ENCODE data around the gene CD81. TPM values are rescaled to one million over a fixed set of nuclear protein-coding genes. Genes with fewer than 3 reads are reported as not detected.

Gene CD81
- polyA plus RNA-seq, 2 donors, result 56.8 to 175 TPM

- Histone ChIP-seq H3K36me3 (ENCODE audit: control insufficient read depth in 2 of 2, insufficient read depth in 2 of 2, low read length in 1 of 2) (peaks cover 0 to 50% of the 10 kb centered on the region in 2 donors), H3K27ac (ENCODE audit: low read depth in 2 of 2, low read length in 1 of 2) (no peak overlapping the region), H3K4me1 (ENCODE audit: control insufficient read depth in 2 of 2, insufficient read depth in 2 of 2, low read length in 1 of 2) (peaks cover 13 to 25% of the 10 kb centered on the region in 2 donors), H3K27me3 (ENCODE audit: control insufficient read depth in 1 of 2, insufficient read depth in 2 of 2, low read length in 2 of 2) (no peaks in the 10 kb centered on the region), H3K4me3 (ENCODE audit: low read depth in 1 of 2, low read length in 2 of 2) (no peak overlapping the region), H3K9me3 (ENCODE audit: control insufficient read depth in 2 of 2, insufficient read depth in 1 of 2, low read depth in 1 of 2, low read length in 1 of 2) (no peaks in the 10 kb centered on the region)
- 79 to 81% methylated on average over 32 to 34 of the region's 34 CpGs for WGBS, 2 donors
Measured at GRCh38 chr11:2393941-2394817, 17.1 kb downstream of the CD81 start.

- peaks cover 8 to 19% of the 10 kb centered on the region in 2 donors for H3K4me1 ChIP-seq (ENCODE audit: control insufficient read depth in 2 of 2, insufficient read depth in 2 of 2, low read length in 1 of 2)
- H3K4me3 ChIP-seq (ENCODE audit: low read depth in 1 of 2, low read length in 2 of 2), result no peak overlapping the region
- H3K27me3 ChIP-seq (ENCODE audit: control insufficient read depth in 1 of 2, insufficient read depth in 2 of 2, low read length in 2 of 2), result no peaks in the 10 kb centered on the region
- peaks cover 0 to 50% of the 10 kb centered on the region in 2 donors for H3K36me3 ChIP-seq (ENCODE audit: control insufficient read depth in 2 of 2, insufficient read depth in 2 of 2, low read length in 1 of 2)
- H3K27ac ChIP-seq (ENCODE audit: low read depth in 2 of 2, low read length in 1 of 2), result no peak overlapping the region
- H3K9me3 ChIP-seq (ENCODE audit: control insufficient read depth in 2 of 2, insufficient read depth in 1 of 2, low read depth in 1 of 2, low read length in 1 of 2), result no peaks in the 10 kb centered on the region
- WGBS, 2 donors, result 78 to 84% methylated on average over 8 of the region's 8 CpGs
Measured at GRCh38 chr11:2394818-2395105, 17.7 kb downstream of the CD81 start.

- Histone ChIP-seq H3K27me3 (ENCODE audit: control insufficient read depth in 1 of 2, insufficient read depth in 2 of 2, low read length in 2 of 2) (no peaks in the 10 kb centered on the region), H3K4me1 (ENCODE audit: control insufficient read depth in 2 of 2, insufficient read depth in 2 of 2, low read length in 1 of 2) (peaks cover 4 to 16% of the 10 kb centered on the region in 2 donors), H3K36me3 (ENCODE audit: control insufficient read depth in 2 of 2, insufficient read depth in 2 of 2, low read length in 1 of 2) (peaks cover 0 to 48% of the 10 kb centered on the region in 2 donors), H3K27ac (ENCODE audit: low read depth in 2 of 2, low read length in 1 of 2) (no peak overlapping the region), H3K9me3 (ENCODE audit: control insufficient read depth in 2 of 2, insufficient read depth in 1 of 2, low read depth in 1 of 2, low read length in 1 of 2) (no peaks in the 10 kb centered on the region), H3K4me3 (ENCODE audit: low read depth in 1 of 2, low read length in 2 of 2) (no peak overlapping the region)
- 80 to 85% methylated on average over 26 of the region's 26 CpGs for WGBS, 2 donors
Measured at GRCh38 chr11:2395211-2395730, 18.2 kb downstream of the CD81 start.

GRCh38 chr11:2395856-2396255, 18.7 kb downstream of the CD81 start:
- Histone ChIP-seq H3K36me3 (ENCODE audit: control insufficient read depth in 2 of 2, insufficient read depth in 2 of 2, low read length in 1 of 2) (peaks cover 0 to 45% of the 10 kb centered on the region in 2 donors), H3K4me1 (ENCODE audit: control insufficient read depth in 2 of 2, insufficient read depth in 2 of 2, low read length in 1 of 2) (peaks cover 0 to 10% of the 10 kb centered on the region in 2 donors), H3K27me3 (ENCODE audit: control insufficient read depth in 1 of 2, insufficient read depth in 2 of 2, low read length in 2 of 2) (no peaks in the 10 kb centered on the region), H3K4me3 (ENCODE audit: low read depth in 1 of 2, low read length in 2 of 2) (no peak overlapping the region), H3K27ac (ENCODE audit: low read depth in 2 of 2, low read length in 1 of 2) (no peak overlapping the region), H3K9me3 (ENCODE audit: control insufficient read depth in 2 of 2, insufficient read depth in 1 of 2, low read depth in 1 of 2, low read length in 1 of 2) (no peaks in the 10 kb centered on the region)
- 83 to 88% methylated on average over 17 of the region's 17 CpGs for WGBS, 2 donors

- Histone ChIP-seq H3K9me3 (ENCODE audit: control insufficient read depth in 2 of 2, insufficient read depth in 1 of 2, low read depth in 1 of 2, low read length in 1 of 2) (no peaks in the 10 kb centered on the region), H3K4me3 (ENCODE audit: low read depth in 1 of 2, low read length in 2 of 2) (no peak overlapping the region), H3K36me3 (ENCODE audit: control insufficient read depth in 2 of 2, insufficient read depth in 2 of 2, low read length in 1 of 2) (peaks cover 0 to 40% of the 10 kb centered on the region in 2 donors), H3K27me3 (ENCODE audit: control insufficient read depth in 1 of 2, insufficient read depth in 2 of 2, low read length in 2 of 2) (no peaks in the 10 kb centered on the region), H3K27ac (ENCODE audit: low read depth in 2 of 2, low read length in 1 of 2) (no peak overlapping the region), H3K4me1 (ENCODE audit: control insufficient read depth in 2 of 2, insufficient read depth in 2 of 2, low read length in 1 of 2) (peaks cover 0 to 7% of the 10 kb centered on the region in 2 donors)
- 88 to 89% methylated on average over 26 of the region's 26 CpGs for WGBS, 2 donors
Measured at GRCh38 chr11:2396471-2396870, 19.4 kb downstream of the CD81 start.

- peaks cover 0 to 12% of the 10 kb centered on the region in 2 donors for H3K4me1 ChIP-seq (ENCODE audit: control insufficient read depth in 2 of 2, insufficient read depth in 2 of 2, low read length in 1 of 2)
- H3K4me3 ChIP-seq (ENCODE audit: low read depth in 1 of 2, low read length in 2 of 2), result no peak overlapping the region
- H3K27me3 ChIP-seq (ENCODE audit: control insufficient read depth in 1 of 2, insufficient read depth in 2 of 2, low read length in 2 of 2), result no peaks in the 10 kb centered on the region
- H3K36me3 ChIP-seq (ENCODE audit: control insufficient read depth in 2 of 2, insufficient read depth in 2 of 2, low read length in 1 of 2), result peaks cover 0 to 36% of the 10 kb centered on the region in 2 donors
- 91 to 93% methylated on average over 12 of the region's 12 CpGs for WGBS, 2 donors
- H3K9me3 ChIP-seq (ENCODE audit: control insufficient read depth in 2 of 2, insufficient read depth in 1 of 2, low read depth in 1 of 2, low read length in 1 of 2), result no peaks in the 10 kb centered on the region
- no peak overlapping the region for H3K27ac ChIP-seq (ENCODE audit: low read depth in 2 of 2, low read length in 1 of 2)
Measured at GRCh38 chr11:2397005-2397404, 19.9 kb downstream of the CD81 start.

- Histone ChIP-seq H3K27me3 (ENCODE audit: control insufficient read depth in 1 of 2, insufficient read depth in 2 of 2, low read length in 2 of 2) (no peaks in the 10 kb centered on the region), H3K4me3 (ENCODE audit: low read depth in 1 of 2, low read length in 2 of 2) (no peak overlapping the region), H3K36me3 (ENCODE audit: control insufficient read depth in 2 of 2, insufficient read depth in 2 of 2, low read length in 1 of 2) (peaks cover 6 to 50% of the 10 kb centered on the region in 2 donors), H3K9me3 (ENCODE audit: control insufficient read depth in 2 of 2, insufficient read depth in 1 of 2, low read depth in 1 of 2, low read length in 1 of 2) (no peaks in the 10 kb centered on the region), H3K27ac (ENCODE audit: low read depth in 2 of 2, low read length in 1 of 2) (peak overlapping the region; percentile 91 to 99), H3K4me1 (ENCODE audit: control insufficient read depth in 2 of 2, insufficient read depth in 2 of 2, low read length in 1 of 2) (peaks cover 0 to 11% of the 10 kb centered on the region in 2 donors)
- 54 to 55% methylated on average over 7 of the region's 7 CpGs for WGBS, 2 donors
Measured at GRCh38 chr11:2398664-2399355, 21.7 kb downstream of the CD81 start.

- Histone ChIP-seq H3K4me3 (ENCODE audit: low read depth in 1 of 2, low read length in 2 of 2) (peak overlapping the region; percentile 55 to 88), H3K36me3 (ENCODE audit: control insufficient read depth in 2 of 2, insufficient read depth in 2 of 2, low read length in 1 of 2) (peaks cover 6 to 45% of the 10 kb centered on the region in 2 donors), H3K4me1 (ENCODE audit: control insufficient read depth in 2 of 2, insufficient read depth in 2 of 2, low read length in 1 of 2) (peaks cover 0 to 11% of the 10 kb centered on the region in 2 donors), H3K27ac (ENCODE audit: low read depth in 2 of 2, low read length in 1 of 2) (peak overlapping the region; percentile 91 to 99), H3K27me3 (ENCODE audit: control insufficient read depth in 1 of 2, insufficient read depth in 2 of 2, low read length in 2 of 2) (no peaks in the 10 kb centered on the region), H3K9me3 (ENCODE audit: control insufficient read depth in 2 of 2, insufficient read depth in 1 of 2, low read depth in 1 of 2, low read length in 1 of 2) (no peaks in the 10 kb centered on the region)
- WGBS, 2 donors, result 9 to 10% methylated on average over 21 to 23 of the region's 23 CpGs
Measured at GRCh38 chr11:2399488-2400068, 22.5 kb downstream of the CD81 start.

GRCh38 chr11:2400069-2400761, 23.1 kb downstream of the CD81 start, which contains the start of gene TSSC4:
Gene TSSC4 (plus strand): TSS chr11:2400750. CDS start chr11:2402634, 1,884 bp downstream.
- Histone ChIP-seq H3K4me3 (ENCODE audit: low read depth in 1 of 2, low read length in 2 of 2) (peak within 1 kb of the TSS; percentile 91 to 97), H3K9me3 (ENCODE audit: control insufficient read depth in 2 of 2, insufficient read depth in 1 of 2, low read depth in 1 of 2, low read length in 1 of 2) (no peaks in the 10 kb centered on the region), H3K27me3 (ENCODE audit: control insufficient read depth in 1 of 2, insufficient read depth in 2 of 2, low read length in 2 of 2) (no peaks in the 10 kb centered on the region), H3K36me3 (ENCODE audit: control insufficient read depth in 2 of 2, insufficient read depth in 2 of 2, low read length in 1 of 2) (peaks cover 6 to 38% of the 10 kb centered on the region in 2 donors), H3K27ac (ENCODE audit: low read depth in 2 of 2, low read length in 1 of 2) (peak within 1 kb of the TSS; percentile 94 to 99), H3K4me1 (ENCODE audit: control insufficient read depth in 2 of 2, insufficient read depth in 2 of 2, low read length in 1 of 2) (peaks cover 0 to 11% of the 10 kb centered on the region in 2 donors)
- WGBS, 2 donors, result 0 to 1% methylated on average over 66 of the region's 66 CpGs

Measured in esophagus (tissue), 2 donors.